RWPE2 (cell line): ENCODE data around the gene GALNT17.

ENCODE experiments used
- ATAC-seq: fragments of 200-7000 bp; cut with Tn5 transposase; 3 replicates; pipeline ENCODE4 v1.9.1; 2021; ENCODE audit warnings: low read depth
- DNase-seq: peaks from one replicate; pipeline ENCODE4 v3.0.0-alpha.2; 2020; ENCODE audit warnings: low spot score
- H3K27ac ChIP-seq: fragments of 450-650 bp; 2 replicates; pipeline ENCODE4 v1.5.1; 2017; ENCODE audit warnings: mild to moderate bottlenecking; ENCODE audit not compliant: poor library complexity, severe bottlenecking
- H3K27me3 ChIP-seq: fragments of 250-450 bp; sonication (Bioruptor Pico); 2 replicates; pipeline ENCODE4 v1.5.1; 2021; ENCODE audit warnings: mild to moderate bottlenecking, moderate library complexity; ENCODE audit not compliant: insufficient read depth, poor library complexity, severe bottlenecking
- H3K36me3 ChIP-seq: fragments of 250-450 bp; sonication (Bioruptor Pico); 2 replicates; pipeline ENCODE4 v1.5.1; 2020; ENCODE audit warnings: low read depth, mild to moderate bottlenecking, moderate library complexity
- H3K4me1 ChIP-seq: fragments of 250-450 bp; sonication (Bioruptor Pico); 2 replicates; pipeline ENCODE4 v1.5.1; 2021; ENCODE audit warnings: mild to moderate bottlenecking, moderate library complexity; ENCODE audit not compliant: insufficient read depth, poor library complexity, severe bottlenecking
- H3K4me3 ChIP-seq: fragments of 250-450 bp; sonication (Bioruptor Pico); 2 replicates; pipeline ENCODE4 v1.5.1; 2021; ENCODE audit warnings: mild to moderate bottlenecking, moderate library complexity; ENCODE audit not compliant: severe bottlenecking
- H3K9me3 ChIP-seq: fragments of 250-450 bp; sonication (Bioruptor Pico); 2 replicates; pipeline ENCODE4 v1.5.1; 2021; ENCODE audit warnings: mild to moderate bottlenecking, moderate library complexity; ENCODE audit not compliant: severe bottlenecking
- TF ChIP-seq, protein P1 (sequence below): fragments of 450-650 bp; IDR thresholded peaks from one replicate; pipeline ENCODE4 v1.5.1; 2017; ENCODE audit warnings: mild to moderate bottlenecking, moderate library complexity; ENCODE audit not compliant: poor library complexity, severe bottlenecking

GALNT17 gene

GRCh38 chr7:71645836-71646235 is 513.9 kb downstream of the GALNT17 start:
- ATAC-seq (no peak), DNase-seq (no peak)
- H3K4me3 ChIP-seq = no peak overlapping the region
- no peaks in the 10 kb centered on the region for H3K4me1 ChIP-seq
- no peaks in the 10 kb centered on the region for H3K36me3 ChIP-seq
- TF ChIP-seq, protein P1, sequence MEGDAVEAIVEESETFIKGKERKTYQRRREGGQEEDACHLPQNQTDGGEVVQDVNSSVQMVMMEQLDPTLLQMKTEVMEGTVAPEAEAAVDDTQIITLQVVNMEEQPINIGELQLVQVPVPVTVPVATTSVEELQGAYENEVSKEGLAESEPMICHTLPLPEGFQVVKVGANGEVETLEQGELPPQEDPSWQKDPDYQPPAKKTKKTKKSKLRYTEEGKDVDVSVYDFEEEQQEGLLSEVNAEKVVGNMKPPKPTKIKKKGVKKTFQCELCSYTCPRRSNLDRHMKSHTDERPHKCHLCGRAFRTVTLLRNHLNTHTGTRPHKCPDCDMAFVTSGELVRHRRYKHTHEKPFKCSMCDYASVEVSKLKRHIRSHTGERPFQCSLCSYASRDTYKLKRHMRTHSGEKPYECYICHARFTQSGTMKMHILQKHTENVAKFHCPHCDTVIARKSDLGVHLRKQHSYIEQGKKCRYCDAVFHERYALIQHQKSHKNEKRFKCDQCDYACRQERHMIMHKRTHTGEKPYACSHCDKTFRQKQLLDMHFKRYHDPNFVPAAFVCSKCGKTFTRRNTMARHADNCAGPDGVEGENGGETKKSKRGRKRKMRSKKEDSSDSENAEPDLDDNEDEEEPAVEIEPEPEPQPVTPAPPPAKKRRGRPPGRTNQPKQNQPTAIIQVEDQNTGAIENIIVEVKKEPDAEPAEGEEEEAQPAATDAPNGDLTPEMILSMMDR = no peak
- H3K9me3 ChIP-seq = peaks cover 9% of the 10 kb centered on the region
- H3K27me3 ChIP-seq = no peaks in the 10 kb centered on the region
- no peak overlapping the region for H3K27ac ChIP-seq

DNA sequence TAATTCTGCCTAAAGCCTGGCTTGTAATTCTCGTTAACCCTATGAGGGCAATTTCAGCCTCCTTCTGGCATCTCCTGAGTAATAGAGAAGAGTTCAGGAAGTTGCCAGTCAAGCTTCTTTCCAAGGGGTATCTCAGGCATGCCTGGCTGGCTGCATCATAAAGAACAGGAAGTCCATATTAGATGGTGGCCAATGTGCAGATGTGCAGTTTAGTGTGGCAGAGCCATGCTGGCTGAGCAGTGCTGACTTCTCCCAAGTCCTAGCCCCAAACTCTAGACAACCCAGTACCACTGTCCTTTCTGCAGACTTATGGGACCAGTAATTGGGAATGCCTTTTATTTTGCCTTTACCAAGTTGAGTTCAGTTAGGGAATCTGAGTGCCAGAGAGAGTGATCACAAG is 517.9 kb downstream of the GALNT17 start:
- Histone ChIP-seq H3K4me1 (no peaks in the 10 kb centered on the region), H3K36me3 (no peaks in the 10 kb centered on the region), H3K27ac (no peak overlapping the region), H3K27me3 (no peaks in the 10 kb centered on the region), H3K9me3 (peaks cover 12% of the 10 kb centered on the region), H3K4me3 (no peak overlapping the region)
- ATAC-seq (no peak), DNase-seq (no peak)
- TF ChIP-seq, protein P1 = no peak

GRCh38 chr7:71650653-71651337 is 518.9 kb downstream of the GALNT17 start:
- Histone ChIP-seq H3K27me3 (no peaks in the 10 kb centered on the region), H3K4me1 (no peaks in the 10 kb centered on the region), H3K27ac (no peak overlapping the region), H3K4me3 (no peak overlapping the region), H3K36me3 (no peaks in the 10 kb centered on the region), H3K9me3 (peaks cover 12% of the 10 kb centered on the region)
- DNase-seq (no peak), ATAC-seq (no peak)
- TF ChIP-seq, protein P1 = no peak

DNA sequence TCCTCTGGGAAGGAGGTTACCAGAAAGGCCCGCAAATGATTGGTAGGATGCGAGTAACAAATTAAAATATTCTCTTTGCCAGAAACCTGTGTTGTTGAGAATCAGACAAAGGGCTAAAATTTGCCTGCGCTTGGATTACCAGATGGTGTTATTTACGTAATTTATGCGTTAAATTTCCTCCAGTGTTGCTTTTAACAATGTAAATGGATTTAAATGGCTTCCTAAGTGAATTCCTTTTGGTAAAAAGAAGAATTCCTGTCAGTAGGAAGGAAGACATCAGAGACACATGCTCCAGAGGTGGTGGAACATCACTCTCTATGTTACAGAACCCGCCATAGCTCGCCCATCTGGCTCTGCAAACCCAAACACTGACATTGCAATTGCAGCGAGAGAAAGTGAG is 520.6 kb downstream of the GALNT17 start:
- ATAC-seq = no peak
- H3K27ac ChIP-seq = no peak overlapping the region
- TF ChIP-seq, protein P1 = no peak
- no peak for DNase-seq
- H3K27me3 ChIP-seq = no peaks in the 10 kb centered on the region
- H3K4me3 ChIP-seq = no peak overlapping the region
- no peaks in the 10 kb centered on the region for H3K4me1 ChIP-seq
- peaks cover 12% of the 10 kb centered on the region for H3K9me3 ChIP-seq
- no peaks in the 10 kb centered on the region for H3K36me3 ChIP-seq

- Histone ChIP-seq H3K27ac (no peak overlapping the region), H3K4me1 (no peaks in the 10 kb centered on the region), H3K9me3 (no peaks in the 10 kb centered on the region), H3K27me3 (no peaks in the 10 kb centered on the region), H3K36me3 (no peaks in the 10 kb centered on the region), H3K4me3 (no peak overlapping the region)
- DNase-seq = no peak
- ATAC-seq = no peak
- TF ChIP-seq, protein P1 = no peak
Measured at GRCh38 chr7:71657386-71657785, 525.4 kb downstream of the GALNT17 start.
